Chondrocyte (in vitro differentiated cells): ENCODE results near the gene FILIP1. TPM values are rescaled to one million over a fixed set of nuclear protein-coding genes. Genes with fewer than 3 reads are reported as not detected.
A peak's percentile ranks its signal among the peaks of the same experiment; 100 is the strongest.

Source experiments
- DNase-seq: peaks from one replicate; pipeline ENCODE4 v3.0.0; 2021; ENCODE audit warnings: mixed read lengths, low spot score
- H3K27ac Mint-ChIP-seq: one replicate; pipeline ENCODE4 v1.8.0; 2021; ENCODE audit warnings: mild to moderate bottlenecking, moderate library complexity, mixed read lengths; ENCODE audit not compliant: unreplicated experiment
- H3K27me3 Mint-ChIP-seq: 2 replicates; pipeline ENCODE4 v1.8.0; 2021; ENCODE audit warnings: low read depth, mixed read lengths
- H3K36me3 Mint-ChIP-seq: 2 replicates; pipeline ENCODE4 v1.8.0; 2021; ENCODE audit warnings: low read depth, mixed read lengths
- H3K4me1 Mint-ChIP-seq: 2 replicates; pipeline ENCODE4 v1.8.0; 2021; ENCODE audit warnings: low read depth, mild to moderate bottlenecking, mixed read lengths
- H3K4me3 Mint-ChIP-seq: one replicate; pipeline ENCODE4 v1.8.0; 2021; ENCODE audit warnings: mild to moderate bottlenecking, moderate library complexity, mixed read lengths; ENCODE audit not compliant: unreplicated experiment
- H3K9me3 Mint-ChIP-seq: 2 replicates; pipeline ENCODE4 v1.8.0; 2021; ENCODE audit warnings: low read depth, mixed read lengths
- CTCF ChIP-seq: fragments of 200-600 bp; sonication (generic); IDR thresholded peaks from 2 replicates; pipeline ENCODE4 v1.5.0; 2021; ENCODE audit warnings: antibody characterized with exemption, mild to moderate bottlenecking, moderate library complexity
- total RNA-seq: library from RNA; stranded (reverse); gene quantifications from 3 replicates; pipeline ENCODE4 v1.2.1, GENCODE V29; 2021

The FILIP1 gene
- total RNA-seq, 1 donor from 2014 or later: 7.0 TPM

- no peak overlapping the region for H3K4me3 Mint-ChIP-seq
- no peaks in the 10 kb centered on the region for H3K27me3 Mint-ChIP-seq
- peaks cover 25% of the 10 kb centered on the region for H3K4me1 Mint-ChIP-seq
- H3K9me3 Mint-ChIP-seq: peaks cover 2% of the 10 kb centered on the region
- no peaks in the 10 kb centered on the region for H3K36me3 Mint-ChIP-seq
- H3K27ac Mint-ChIP-seq: peak overlapping the region; percentile 39
- DNase-seq: no peak
- TF ChIP-seq CTCF: no peak
These were observed 37.6 kb upstream of the FILIP1 start for GRCh38 chr6:75531174-75531573.

GRCh38 chr6:75530696-75531095 lies 37.1 kb upstream of the FILIP1 start:
- peak overlapping the region; percentile 39 for H3K27ac Mint-ChIP-seq
- H3K27me3 Mint-ChIP-seq: no peaks in the 10 kb centered on the region
- no peak for DNase-seq
- H3K36me3 Mint-ChIP-seq: no peaks in the 10 kb centered on the region
- H3K9me3 Mint-ChIP-seq: peaks cover 2% of the 10 kb centered on the region
- peaks cover 25% of the 10 kb centered on the region for H3K4me1 Mint-ChIP-seq
- no peak for TF ChIP-seq CTCF
- no peak overlapping the region for H3K4me3 Mint-ChIP-seq

- Mint-ChIP-seq H3K27me3 (no peaks in the 10 kb centered on the region), H3K4me3 (no peak overlapping the region), H3K9me3 (peaks cover 2% of the 10 kb centered on the region), H3K27ac (no peak overlapping the region), H3K36me3 (no peaks in the 10 kb centered on the region), H3K4me1 (peaks cover 41% of the 10 kb centered on the region)
- no peak for DNase-seq
- TF ChIP-seq CTCF: no peak
These were observed 34.8 kb upstream of the FILIP1 start for GRCh38 chr6:75528423-75528822.

GRCh38 chr6:75526502-75527127 lies 33.0 kb upstream of the FILIP1 start:
- H3K9me3 Mint-ChIP-seq: no peaks in the 10 kb centered on the region
- no peaks in the 10 kb centered on the region for H3K36me3 Mint-ChIP-seq
- H3K4me1 Mint-ChIP-seq: peaks cover 31% of the 10 kb centered on the region
- peak; percentile 95 for TF ChIP-seq CTCF
- no peak overlapping the region for H3K27ac Mint-ChIP-seq
- no peaks in the 10 kb centered on the region for H3K27me3 Mint-ChIP-seq
- no peak for DNase-seq
- no peak overlapping the region for H3K4me3 Mint-ChIP-seq

- Mint-ChIP-seq H3K4me3 (no peak overlapping the region), H3K9me3 (no peaks in the 10 kb centered on the region), H3K27me3 (no peaks in the 10 kb centered on the region), H3K36me3 (no peaks in the 10 kb centered on the region), H3K4me1 (peaks cover 25% of the 10 kb centered on the region), H3K27ac (no peak overlapping the region)
- TF ChIP-seq CTCF: no peak
- DNase-seq: no peak
These were observed 32.1 kb upstream of the FILIP1 start for GRCh38 chr6:75525682-75526081.
